Stimulated activated naive CD8-positive, alpha-beta T cell treated with anti-CD3 and anti-CD28 coated beads, Interleukin-15, Interleukin-2, amounts not matched to agents 100 U/mL and 50 U/mL, for 24 hours (primary cell): Measurements from ENCODE around the gene STARD3.

Source experiments
- ATAC-seq: fragments of 150-1000 bp; cut with Tn5 transposase; one replicate; pipeline ENCODE4 v1.10.0; 2021
- DNase-seq: peaks from one replicate; pipeline ENCODE4 v3.0.0; 2021

Gene STARD3

DNA sequence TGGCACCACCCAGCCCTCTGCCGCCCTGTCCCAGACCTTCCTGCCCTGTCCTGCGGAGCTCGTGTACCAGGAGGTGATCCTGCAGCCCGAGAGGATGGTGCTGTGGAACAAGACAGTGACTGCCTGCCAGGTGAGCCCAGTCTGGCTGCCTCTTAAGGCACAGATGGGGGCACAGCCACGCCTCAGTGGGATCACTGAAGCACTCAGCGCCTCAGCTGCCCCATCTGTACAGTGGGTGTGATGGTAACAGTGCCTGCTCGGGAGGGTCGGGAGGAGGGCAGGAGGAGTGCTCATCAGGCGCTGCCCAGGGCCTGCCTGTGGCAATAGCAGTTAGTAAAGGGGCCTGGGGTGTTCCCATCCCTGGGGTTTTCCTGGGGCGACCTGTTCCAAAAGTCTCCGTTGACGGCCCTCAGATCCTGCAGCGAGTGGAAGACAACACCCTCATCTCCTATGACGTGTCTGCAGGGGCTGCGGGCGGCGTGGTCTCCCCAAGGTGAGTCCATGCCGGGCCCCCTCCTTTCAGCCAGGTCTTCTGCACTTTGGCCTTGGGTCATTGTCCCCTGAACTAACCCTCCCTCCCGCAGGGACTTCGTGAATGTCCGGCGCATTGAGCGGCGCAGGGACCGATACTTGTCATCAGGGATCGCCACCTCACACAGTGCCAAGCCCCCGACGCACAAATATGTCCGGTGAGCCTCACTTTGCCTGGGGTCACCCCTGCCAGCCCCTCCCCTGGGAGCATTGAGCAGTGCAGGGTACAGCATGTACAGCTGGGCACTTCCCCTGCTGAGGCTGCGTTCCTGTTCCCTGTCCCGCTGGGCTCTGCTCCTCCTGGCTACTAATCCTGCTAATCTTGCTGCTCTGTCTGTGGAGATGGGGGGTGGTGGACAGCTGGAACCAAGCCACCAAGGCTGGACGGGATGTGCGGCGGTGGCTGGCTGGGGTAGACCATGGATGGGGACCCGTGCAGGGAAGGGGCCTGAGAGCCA lies 23.7 kb downstream of the STARD3 start:
- ATAC-seq (no peak), DNase-seq (no peak)

- DNase-seq (no peak), ATAC-seq (no peak)
Observed at GRCh38 chr17:39661744-39662541, 25.0 kb downstream of the STARD3 start.

DNA sequence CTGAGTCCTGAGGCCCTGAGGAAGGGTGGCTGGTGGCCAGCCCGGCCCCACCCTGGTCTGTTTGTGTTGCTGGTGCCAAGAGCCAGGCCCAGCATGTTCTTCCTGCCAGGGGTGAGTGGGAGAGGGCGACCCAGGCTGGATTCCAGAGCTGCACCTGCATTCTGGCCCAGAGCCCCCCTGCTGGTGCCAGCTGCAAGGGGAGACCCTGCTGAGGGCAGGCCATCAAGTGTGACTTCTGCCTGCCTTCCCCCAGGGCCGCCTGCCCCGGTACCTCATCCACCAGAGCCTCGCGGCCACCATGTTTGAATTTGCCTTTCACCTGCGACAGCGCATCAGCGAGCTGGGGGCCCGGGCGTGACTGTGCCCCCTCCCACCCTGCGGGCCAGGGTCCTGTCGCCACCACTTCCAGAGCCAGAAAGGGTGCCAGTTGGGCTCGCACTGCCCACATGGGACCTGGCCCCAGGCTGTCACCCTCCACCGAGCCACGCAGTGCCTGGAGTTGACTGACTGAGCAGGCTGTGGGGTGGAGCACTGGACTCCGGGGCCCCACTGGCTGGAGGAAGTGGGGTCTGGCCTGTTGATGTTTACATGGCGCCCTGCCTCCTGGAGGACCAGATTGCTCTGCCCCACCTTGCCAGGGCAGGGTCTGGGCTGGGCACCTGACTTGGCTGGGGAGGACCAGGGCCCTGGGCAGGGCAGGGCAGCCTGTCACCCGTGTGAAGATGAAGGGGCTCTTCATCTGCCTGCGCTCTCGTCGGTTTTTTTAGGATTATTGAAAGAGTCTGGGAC lies 25.8 kb downstream of the STARD3 start:
- ATAC-seq, result no peak

DNA sequence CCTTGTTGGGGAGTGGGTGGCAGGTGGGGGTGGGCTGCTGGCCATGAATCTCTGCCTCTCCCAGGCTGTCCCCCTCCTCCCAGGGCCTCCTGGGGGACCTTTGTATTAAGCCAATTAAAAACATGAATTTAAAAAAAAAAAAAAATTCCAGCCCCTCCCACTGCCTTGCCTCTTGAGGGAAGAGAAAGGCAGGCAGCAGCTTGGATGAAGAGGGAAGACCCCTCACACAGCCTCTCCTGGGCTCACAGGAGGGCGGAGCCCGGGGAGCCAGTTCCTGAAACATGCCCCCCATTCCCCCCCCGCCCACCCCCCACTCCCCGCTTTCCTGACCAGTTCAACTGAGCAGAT lies 26.4 kb downstream of the STARD3 start:
- ATAC-seq, result no peak
- no peak for DNase-seq

More for the DNA sequence above, 25.8 kb downstream of the STARD3 start:
- DNase-seq, result no peak

DNA sequence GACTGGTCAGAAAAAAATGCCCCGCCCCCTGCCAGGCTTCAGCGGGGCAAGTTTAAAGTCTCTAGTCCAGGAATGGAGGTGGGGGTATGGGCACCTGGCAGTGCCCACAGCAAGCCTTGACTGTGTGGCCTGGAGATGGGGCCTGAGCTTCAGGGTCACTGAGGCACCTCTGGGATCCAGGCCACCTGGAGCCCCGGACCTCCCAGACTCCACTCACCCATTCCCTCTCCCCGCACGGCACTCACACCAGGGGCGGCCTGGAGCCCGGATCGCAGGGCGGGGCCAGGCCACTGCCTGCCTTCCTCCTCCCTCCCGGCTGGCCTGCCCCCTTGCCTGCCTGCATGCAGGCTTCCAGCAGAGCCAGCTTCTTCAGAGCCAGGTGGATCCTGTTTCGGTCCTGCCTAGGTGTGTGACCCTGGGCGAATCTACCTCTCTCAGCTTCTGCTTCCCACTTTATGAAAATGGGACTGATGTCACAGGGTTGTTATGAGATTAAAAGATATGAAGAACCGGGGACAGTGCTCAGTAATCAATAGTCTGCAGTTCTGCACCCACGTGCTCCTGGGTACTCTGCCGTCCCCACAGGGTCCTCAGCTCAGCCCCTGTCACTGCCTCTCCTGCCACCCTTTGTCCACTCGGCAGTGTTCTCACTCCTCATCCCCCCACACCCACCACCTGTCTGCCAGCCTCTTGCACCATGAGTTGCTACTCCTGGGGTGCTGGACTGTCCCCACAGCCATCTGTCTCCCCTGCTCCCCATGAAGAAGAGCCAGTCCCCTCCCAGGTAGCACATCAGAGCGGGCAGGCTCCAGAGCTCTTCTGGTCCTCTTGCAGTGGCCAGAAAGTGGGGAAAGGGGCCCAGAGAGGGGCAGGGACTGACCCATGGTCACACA lies 27.0 kb downstream of the STARD3 start:
- ATAC-seq (no peak), DNase-seq (no peak)

DNA sequence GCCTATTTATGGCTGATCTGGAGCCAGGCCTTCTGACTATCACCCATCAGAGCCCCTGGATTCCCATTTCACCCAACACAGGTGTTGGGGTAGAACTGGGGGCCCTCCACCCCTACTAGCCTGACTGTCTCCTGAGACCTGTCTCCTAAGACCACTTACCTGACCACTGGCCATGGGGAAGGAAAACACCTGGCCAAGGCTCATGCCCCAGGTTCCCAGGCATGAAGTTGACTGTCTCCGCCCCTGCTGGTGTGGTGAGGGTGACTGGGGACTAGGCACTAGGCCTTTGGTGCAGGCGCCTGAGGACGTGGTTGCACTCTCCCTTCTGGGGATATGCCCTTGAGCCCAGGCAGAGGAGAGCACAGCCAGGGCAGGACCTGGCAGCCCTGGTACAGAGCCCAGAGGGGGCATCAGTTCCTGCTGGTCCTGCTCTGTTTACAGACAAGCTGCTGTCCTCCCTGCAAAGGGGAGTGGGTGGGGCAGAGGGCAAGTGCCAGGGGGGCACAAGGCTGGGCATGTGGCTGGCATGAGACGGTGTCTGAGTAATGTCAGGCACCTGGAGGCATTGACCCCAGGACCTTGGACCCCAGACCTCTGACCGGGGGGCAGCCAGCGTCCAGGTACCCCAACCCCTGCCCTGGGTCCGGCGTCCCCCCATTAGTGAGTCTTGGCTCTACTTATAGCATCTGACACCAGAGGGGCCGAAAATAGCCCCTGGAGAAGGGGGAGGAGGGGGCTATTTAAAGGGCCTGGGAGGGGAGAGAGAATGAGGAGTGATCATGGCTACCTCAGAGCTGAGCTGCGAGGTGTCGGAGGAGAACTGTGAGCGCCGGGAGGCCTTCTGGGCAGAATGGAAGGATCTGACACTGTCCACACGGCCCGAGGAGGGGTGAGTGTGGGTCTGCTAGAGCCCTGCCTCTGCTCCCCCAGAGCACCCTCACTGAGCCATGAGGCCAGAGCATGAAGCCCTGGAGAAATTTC lies 27.9 kb downstream of the STARD3 start, which contains the start of gene TCAP:
TCAP (plus strand) TSS at position 769 of the 981 bp plus-strand sequence; CDS start at position 780, 11 bp downstream.
- ATAC-seq, result no peak
- no peak for DNase-seq

DNA sequence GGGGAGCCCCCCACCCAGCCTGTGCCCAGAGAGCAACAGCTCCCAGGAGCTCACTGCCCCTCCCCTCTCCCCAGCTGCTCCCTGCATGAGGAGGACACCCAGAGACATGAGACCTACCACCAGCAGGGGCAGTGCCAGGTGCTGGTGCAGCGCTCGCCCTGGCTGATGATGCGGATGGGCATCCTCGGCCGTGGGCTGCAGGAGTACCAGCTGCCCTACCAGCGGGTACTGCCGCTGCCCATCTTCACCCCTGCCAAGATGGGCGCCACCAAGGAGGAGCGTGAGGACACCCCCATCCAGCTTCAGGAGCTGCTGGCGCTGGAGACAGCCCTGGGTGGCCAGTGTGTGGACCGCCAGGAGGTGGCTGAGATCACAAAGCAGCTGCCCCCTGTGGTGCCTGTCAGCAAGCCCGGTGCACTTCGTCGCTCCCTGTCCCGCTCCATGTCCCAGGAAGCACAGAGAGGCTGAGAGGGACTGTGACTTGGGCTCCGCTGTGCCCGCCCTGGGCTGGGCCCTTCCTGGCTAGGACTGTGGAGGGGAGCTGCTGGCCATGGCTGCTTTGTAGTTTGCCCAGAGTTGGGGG lies 28.8 kb downstream of the STARD3 start:
- peak; percentile 19 for DNase-seq
- ATAC-seq, result no peak

GRCh38 chr17:39666231-39666600 lies 29.3 kb downstream of the STARD3 start:
- ATAC-seq, result no peak
- no peak for DNase-seq

DNA sequence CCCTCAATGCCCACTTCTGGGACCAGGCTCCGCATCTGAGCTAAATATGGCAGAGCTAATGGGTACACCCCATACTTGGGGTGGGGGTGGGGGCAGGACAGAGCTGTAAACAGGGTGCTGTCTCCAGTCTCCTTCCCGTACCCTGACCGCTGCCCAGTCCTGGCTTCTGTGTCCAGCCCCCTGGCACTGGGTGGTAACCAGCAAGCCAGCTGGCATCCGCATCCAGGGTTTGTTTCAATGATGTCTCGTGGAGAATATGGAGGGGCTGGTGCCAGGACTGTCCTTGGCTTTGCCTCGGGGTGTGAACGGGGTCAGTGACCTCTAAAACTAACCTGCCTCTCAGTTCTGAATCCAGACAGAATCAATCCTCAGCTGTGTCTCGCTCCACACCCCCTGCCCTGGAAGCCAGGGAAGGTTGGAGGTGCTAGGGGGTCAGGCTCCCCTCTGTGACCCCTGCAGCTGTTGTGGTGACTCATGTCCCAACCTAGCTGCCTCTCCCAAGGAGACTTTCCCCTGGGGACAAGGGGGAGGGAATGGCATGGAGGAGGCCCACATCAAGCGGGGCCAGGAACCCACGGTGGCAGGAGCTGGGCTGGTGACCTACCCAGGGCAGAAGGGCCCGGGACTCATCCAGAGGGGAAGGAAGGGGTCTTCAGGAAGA lies 29.8 kb downstream of the STARD3 start:
- DNase-seq (no peak), ATAC-seq (no peak)

- ATAC-seq, result no peak
- DNase-seq, result peak; percentile 18
Observed at GRCh38 chr17:39667262-39667944, 30.5 kb downstream of the STARD3 start.

GRCh38 chr17:39667945-39668924 lies 31.3 kb downstream of the STARD3 start, which contains the start of gene PNMT:
TSS of gene PNMT (plus strand) at chr17:39668453. CDS start at chr17:39668476, 23 bp downstream.
- ATAC-seq (peak; percentile 63), DNase-seq (peak; percentile 85)

DNA sequence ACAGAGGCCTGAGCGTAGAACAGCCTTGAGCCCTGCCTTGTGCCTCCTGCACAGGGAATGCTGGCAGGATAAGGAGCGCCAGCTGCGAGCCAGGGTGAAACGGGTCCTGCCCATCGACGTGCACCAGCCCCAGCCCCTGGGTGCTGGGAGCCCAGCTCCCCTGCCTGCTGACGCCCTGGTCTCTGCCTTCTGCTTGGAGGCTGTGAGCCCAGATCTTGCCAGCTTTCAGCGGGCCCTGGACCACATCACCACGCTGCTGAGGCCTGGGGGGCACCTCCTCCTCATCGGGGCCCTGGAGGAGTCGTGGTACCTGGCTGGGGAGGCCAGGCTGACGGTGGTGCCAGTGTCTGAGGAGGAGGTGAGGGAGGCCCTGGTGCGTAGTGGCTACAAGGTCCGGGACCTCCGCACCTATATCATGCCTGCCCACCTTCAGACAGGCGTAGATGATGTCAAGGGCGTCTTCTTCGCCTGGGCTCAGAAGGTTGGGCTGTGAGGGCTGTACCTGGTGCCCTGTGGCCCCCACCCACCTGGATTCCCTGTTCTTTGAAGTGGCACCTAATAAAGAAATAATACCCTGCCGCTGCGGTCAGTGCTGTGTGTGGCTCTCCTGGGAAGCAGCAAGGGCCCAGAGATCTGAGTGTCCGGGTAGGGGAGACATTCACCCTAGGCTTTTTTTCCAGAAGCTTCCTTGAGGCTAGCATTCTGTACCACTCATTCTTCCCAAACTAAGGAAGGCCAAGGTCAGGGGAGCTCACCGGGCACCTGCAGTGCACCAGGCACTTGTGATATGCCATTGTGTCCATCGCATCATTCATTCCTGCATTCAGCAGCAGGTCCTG lies 33.2 kb downstream of the STARD3 start:
- DNase-seq, result no peak
- no peak for ATAC-seq

DNA sequence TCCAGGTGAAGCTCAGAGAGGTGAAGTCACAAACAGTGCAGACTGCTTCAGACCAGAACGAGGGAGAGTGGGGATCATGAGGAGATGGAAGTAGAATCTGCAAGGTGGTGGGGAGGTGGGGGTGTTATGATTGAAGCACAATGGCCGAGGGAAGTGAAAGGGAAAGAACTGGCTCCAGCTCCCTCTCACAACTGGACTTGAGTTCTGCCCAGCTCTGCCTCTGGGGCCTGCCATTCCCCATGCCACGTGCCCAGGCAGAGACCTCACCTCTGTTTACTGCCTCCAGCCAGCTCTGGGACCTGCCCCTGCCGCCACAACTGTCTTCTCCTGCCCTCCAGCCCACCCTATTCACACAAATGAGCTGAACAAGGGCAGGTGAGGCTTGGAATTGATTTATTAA lies 33.8 kb downstream of the STARD3 start:
- DNase-seq (no peak), ATAC-seq (no peak)

DNA sequence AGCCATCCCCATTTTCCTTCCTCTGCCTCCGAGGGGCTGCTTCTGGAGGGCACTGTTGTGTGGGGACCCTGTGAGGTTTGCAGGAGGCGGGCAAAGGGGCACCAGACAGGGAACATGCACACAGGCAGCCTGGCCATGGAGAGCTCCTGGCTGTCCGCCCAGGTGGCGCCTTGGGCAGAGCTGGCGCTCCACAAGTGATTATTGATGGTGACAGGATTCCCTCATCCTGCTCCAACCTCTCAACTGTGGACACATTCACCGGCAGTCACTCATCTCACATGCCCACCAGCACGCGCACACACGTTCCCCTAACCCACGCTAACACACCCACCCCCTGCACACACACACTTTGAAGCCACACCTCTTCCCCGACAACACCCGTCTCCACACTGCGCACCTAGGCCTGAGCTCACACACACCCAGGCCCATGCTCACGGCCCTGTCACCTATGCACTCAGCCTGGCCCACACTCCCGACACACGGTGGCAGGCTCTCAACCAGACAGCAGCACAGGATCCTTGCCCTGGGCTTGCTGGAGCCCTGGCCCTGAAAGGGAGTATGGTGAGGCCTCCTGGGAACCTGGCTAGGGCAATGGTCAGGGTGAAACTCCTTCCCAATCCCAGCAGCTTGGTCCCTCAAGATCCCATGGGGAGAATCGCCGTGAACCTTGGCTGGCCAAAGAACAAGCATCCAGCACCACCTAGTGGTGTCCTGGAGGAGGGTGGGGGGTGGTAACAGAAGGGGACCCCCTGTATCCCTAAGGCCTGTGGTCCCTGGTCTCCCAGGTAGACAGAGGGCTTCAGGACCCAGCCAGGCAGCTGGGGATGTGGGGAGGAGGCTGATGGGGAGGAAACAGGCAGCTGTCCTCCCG lies 34.9 kb downstream of the STARD3 start:
- DNase-seq, result peak; percentile 24
- no peak for ATAC-seq
